ES-I3 (cell line): ENCODE results near the gene ALG12.

Experiments used
- H3K36me3 ChIP-seq: 2 replicates; pipeline ENCODE4 v1.6.1; 2013; ENCODE audit warnings: mild to moderate bottlenecking, low read length, control low read depth, moderate library complexity; ENCODE audit not compliant: insufficient read depth
- H3K4me1 ChIP-seq: 2 replicates; pipeline ENCODE4 v1.6.1; 2013; ENCODE audit warnings: mild to moderate bottlenecking, control low read depth, low read length; ENCODE audit not compliant: insufficient read depth
- H3K9ac ChIP-seq: 2 replicates; pipeline ENCODE4 v1.6.1; 2013; ENCODE audit warnings: low read depth, mild to moderate bottlenecking, low read length, moderate library complexity
- H3K9me3 ChIP-seq: 2 replicates; pipeline ENCODE4 v1.6.1; 2013; ENCODE audit warnings: mild to moderate bottlenecking, low read length, moderate library complexity; ENCODE audit not compliant: control insufficient read depth, insufficient read depth

The ALG12 gene

GRCh38 chr22:49850959-49851802 is 67.1 kb downstream of the ALG12 start:
- Histone ChIP-seq H3K9ac (no peak overlapping the region), H3K36me3 (no peaks in the 10 kb centered on the region), H3K9me3 (no peaks in the 10 kb centered on the region), H3K4me1 (peaks cover 11% of the 10 kb centered on the region)
